B cell (primary cell): ENCODE results near the gene OR7A10. TPM values are rescaled to one million over a fixed set of nuclear protein-coding genes. Genes with fewer than 3 reads are reported as not detected.

Experiments used
- ATAC-seq: fragments of 200-7000 bp; cut with Tn5 transposase; one replicate; pipeline ENCODE4 v1.10.0; 2021; ENCODE audit warnings: low read depth, mild to moderate bottlenecking, moderate number of reproducible peaks, moderate library complexity
- CTCF ChIA-PET: fragments of 350-600 bp; sonication (Branson Sonifier 250); formaldehyde crosslinking; loops from one replicate; lab custom pipeline; 2021; ENCODE audit warnings: antibody characterized with exemption, inconsistent platforms; lab: Charles Lee
- POLR2A ChIA-PET: fragments of 350-600 bp; sonication (Branson Sonifier 250); formaldehyde crosslinking; loops from one replicate; lab custom pipeline; 2021; ENCODE audit warnings: antibody characterized with exemption; lab: Charles Lee
- DNase-seq: peaks from one replicate; pipeline ENCODE4 v3.0.0; 2013
- H2AFZ ChIP-seq: 2 replicates; pipeline ENCODE4 v1.6.1; 2012; ENCODE audit warnings: mild to moderate bottlenecking, low read depth, low read length; ENCODE audit not compliant: insufficient read depth, poor library complexity, severe bottlenecking
- H3K27ac ChIP-seq, 2 donors: 1 replicate in 1 of 2; 2 replicates in 1 of 2; pipeline ENCODE4 v1.5.1; 2012 to 2013; ENCODE audit warnings: low read length in 2 of 2, mild to moderate bottlenecking in 2 of 2, moderate library complexity in 1 of 2
- H3K27me3 ChIP-seq, 4 experiments: fragments of 200-600 bp in 1 of 4; sonication (generic) in 1 of 4; replicated peaks in 1 of 4; 1 replicate in 2 of 4; 2 replicates in 2 of 4; pipeline versions ENCODE4 v1.6.1 to v1.7.0; 2013 to 2016; ENCODE audit warnings: low read length in 3 of 4, mild to moderate bottlenecking in 2 of 4, mixed read lengths in 1 of 4, moderate library complexity in 1 of 4; ENCODE audit not compliant: insufficient read depth in 4 of 4, control insufficient read depth in 3 of 4; ENCODE audit errors: control extremely low read depth in 1 of 4
- H3K36me3 ChIP-seq, 2 experiments: replicated peaks in 1 of 2; 1 replicate in 1 of 2; 2 replicates in 1 of 2; pipeline versions ENCODE4 v1.6.1 to v1.7.1; 2013; ENCODE audit warnings: low read length in 1 of 2; ENCODE audit not compliant: insufficient read depth in 2 of 2, control insufficient read depth in 1 of 2; ENCODE audit errors: control extremely low read depth in 1 of 2, extremely low read depth in 1 of 2
- H3K4me1 ChIP-seq, 2 donors: fragments of 200-600 bp in 1 of 2; sonication (generic) in 1 of 2; 1 replicate in 1 of 2; 2 replicates in 1 of 2; pipeline versions ENCODE4 v1.5.1 to v1.6.1; 2013 to 2017; ENCODE audit warnings: low read length in 2 of 2; ENCODE audit not compliant: control insufficient read depth in 2 of 2, insufficient read depth in 2 of 2
- H3K4me2 ChIP-seq: replicated peaks from 2 replicates; pipeline ENCODE3; 2012; ENCODE audit warnings: mild to moderate bottlenecking, low read depth, low read length; ENCODE audit not compliant: poor library complexity, severe bottlenecking
- H3K4me3 ChIP-seq, 5 experiments: fragments of 200-600 bp in 1 of 5; sonication (generic) in 1 of 5; 1 replicate in 3 of 5; 2 replicates in 2 of 5; pipeline versions ENCODE4 v1.5.1 to v1.7.0; 2011 to 2016; ENCODE audit warnings: low read length in 4 of 5, mild to moderate bottlenecking in 4 of 5, low read depth in 2 of 5, control low read depth in 1 of 5, moderate library complexity in 1 of 5; ENCODE audit not compliant: insufficient read depth in 1 of 5; ENCODE audit errors: control extremely low read depth in 1 of 5, extremely low read depth in 1 of 5
- H3K79me2 ChIP-seq: fragments of 200-600 bp; sonication (generic); one replicate; pipeline ENCODE4 v1.6.0; 2016; ENCODE audit warnings: low read length; ENCODE audit not compliant: control insufficient read depth, insufficient read depth
- H3K9ac ChIP-seq: fragments of 200-600 bp; sonication (generic); 2 replicates; pipeline ENCODE4 v1.6.1; 2017; ENCODE audit warnings: mild to moderate bottlenecking, low read length, moderate library complexity
- H3K9me3 ChIP-seq, 3 donors: one replicate each; pipeline versions ENCODE4 v1.6.1 to v1.7.1; 2013; ENCODE audit warnings: low read length in 2 of 3; ENCODE audit not compliant: control insufficient read depth in 2 of 3, insufficient read depth in 1 of 3; ENCODE audit errors: control extremely low read depth in 1 of 3
- H4K20me1 ChIP-seq: 2 replicates; pipeline ENCODE4 v1.6.0; 2012; ENCODE audit warnings: mild to moderate bottlenecking, low read length; ENCODE audit not compliant: insufficient read depth, control insufficient read depth, poor library complexity, severe bottlenecking
- H3K27ac Mint-ChIP-seq: one replicate; pipeline ENCODE4 v1.8.0; 2021; ENCODE audit warnings: mixed read lengths
- H3K27me3 Mint-ChIP-seq: one replicate; pipeline ENCODE4 v1.8.0; 2021; ENCODE audit warnings: mixed read lengths
- H3K4me1 Mint-ChIP-seq: one replicate; pipeline ENCODE4 v1.8.0; 2021; ENCODE audit warnings: mixed read lengths
- H3K4me3 Mint-ChIP-seq: one replicate; pipeline ENCODE4 v1.8.0; 2021; ENCODE audit warnings: mixed read lengths
- H3K9me3 Mint-ChIP-seq: one replicate; pipeline ENCODE4 v1.8.0; 2022; ENCODE audit warnings: mixed read lengths; ENCODE audit not compliant: insufficient read depth
- EZH2 ChIP-seq: IDR thresholded peaks from 2 replicates; pipeline ENCODE4 v1.6.1; 2012; ENCODE audit warnings: borderline replicate concordance, low read depth, mild to moderate bottlenecking, moderate library complexity, low read length; ENCODE audit not compliant: insufficient read depth, poor library complexity, severe bottlenecking
- WGBS: methylation state at CpG from one replicate; pipeline ENCODE4 v1.1.5; 2013; ENCODE audit warnings: missing lambda C conversion rate; ENCODE audit not compliant: insufficient coverage; 5-methylcytosine and 5-hydroxymethylcytosine counted together
- intact Hi-C: fragments of 100-400 bp; cut with micrococcal nuclease; formaldehyde crosslinking; loops from one replicate; pipeline ENCODE4 v1.10.0; 2022
- polyA plus RNA-seq: library from polyadenylated mRNA; depleted of rRNA; stranded (reverse); fragments of >200 nt; gene quantifications from 2 replicates; pipeline ENCODE4 v1.2.3, GENCODE V29; 2012
- total RNA-seq, 2 donors: library from RNA; stranded (reverse); fragments of 120-200 nt in 1 of 2; gene quantifications; 1 replicate in 1 of 2; 2 replicates in 1 of 2; pipeline versions ENCODE4 v1.2.3 to v1.2.4, GENCODE V29; 2013 to 2022
- TF ChIP-seq, protein P1 (sequence below): fragments of 200-600 bp; IDR thresholded peaks from one replicate; pipeline ENCODE4 v1.8.0; 2022; ENCODE audit warnings: antibody characterized with exemption, mild to moderate bottlenecking

The OR7A10 gene
- total and polyA plus RNA-seq, 2 donors (not counting 1 experiment from before 2014, with no cell fraction given), result not detected

DNA sequence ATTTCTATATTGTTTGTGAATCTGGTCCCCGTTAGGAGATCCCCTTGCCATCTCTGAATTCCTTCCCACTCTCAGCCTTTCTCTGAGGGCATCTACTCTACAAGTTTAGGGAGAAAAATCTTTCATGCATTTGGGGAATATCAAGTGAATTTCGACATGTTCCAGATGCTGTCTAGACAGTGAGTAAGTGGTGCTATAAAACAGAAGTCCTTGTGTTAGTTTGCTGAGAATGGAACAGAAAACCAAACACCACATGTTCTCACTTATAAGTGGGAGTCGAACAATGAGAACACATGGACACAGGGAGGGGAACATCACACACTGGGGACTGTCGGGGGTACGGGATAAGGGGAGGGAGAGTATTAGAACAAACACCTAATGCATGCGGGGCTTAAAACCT, 5.1 kb downstream of the OR7A10 start:
- H3K36me3 ChIP-seq, result no peaks in the 10 kb centered on the region
- intact Hi-C loops, result no loop called here
- H3K4me2 ChIP-seq, result no peak overlapping the region
- POLR2A ChIA-PET, result no interaction called here
- WGBS, result 83% methylated on average over 1 of the region's 6 CpGs
- H2AFZ ChIP-seq, result no peak overlapping the region
- no peaks in the 10 kb centered on the region for H3K27me3 ChIP-seq
- Mint-ChIP-seq H3K27ac (no peak overlapping the region), H3K27me3 (peaks cover 32% of the 10 kb centered on the region), H3K4me1 (no peaks in the 10 kb centered on the region), H3K4me3 (no peak overlapping the region), H3K9me3 (no peaks in the 10 kb centered on the region)
- no peak for ATAC-seq
- no peaks in the 10 kb centered on the region for H3K79me2 ChIP-seq
- CTCF ChIA-PET, result no interaction called here
- H3K4me3 ChIP-seq, result no peak overlapping the region
- no peaks in the 10 kb centered on the region for H3K4me1 ChIP-seq
- no peak for DNase-seq
- no peaks in the 10 kb centered on the region for H3K9me3 ChIP-seq
- no peak for TF ChIP-seq EZH2
- TF ChIP-seq, protein P1, sequence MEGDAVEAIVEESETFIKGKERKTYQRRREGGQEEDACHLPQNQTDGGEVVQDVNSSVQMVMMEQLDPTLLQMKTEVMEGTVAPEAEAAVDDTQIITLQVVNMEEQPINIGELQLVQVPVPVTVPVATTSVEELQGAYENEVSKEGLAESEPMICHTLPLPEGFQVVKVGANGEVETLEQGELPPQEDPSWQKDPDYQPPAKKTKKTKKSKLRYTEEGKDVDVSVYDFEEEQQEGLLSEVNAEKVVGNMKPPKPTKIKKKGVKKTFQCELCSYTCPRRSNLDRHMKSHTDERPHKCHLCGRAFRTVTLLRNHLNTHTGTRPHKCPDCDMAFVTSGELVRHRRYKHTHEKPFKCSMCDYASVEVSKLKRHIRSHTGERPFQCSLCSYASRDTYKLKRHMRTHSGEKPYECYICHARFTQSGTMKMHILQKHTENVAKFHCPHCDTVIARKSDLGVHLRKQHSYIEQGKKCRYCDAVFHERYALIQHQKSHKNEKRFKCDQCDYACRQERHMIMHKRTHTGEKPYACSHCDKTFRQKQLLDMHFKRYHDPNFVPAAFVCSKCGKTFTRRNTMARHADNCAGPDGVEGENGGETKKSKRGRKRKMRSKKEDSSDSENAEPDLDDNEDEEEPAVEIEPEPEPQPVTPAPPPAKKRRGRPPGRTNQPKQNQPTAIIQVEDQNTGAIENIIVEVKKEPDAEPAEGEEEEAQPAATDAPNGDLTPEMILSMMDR, result no peak
- no peak overlapping the region for H3K9ac ChIP-seq
- no peaks in the 10 kb centered on the region for H4K20me1 ChIP-seq
- H3K27ac ChIP-seq, result no peak overlapping the region

DNA sequence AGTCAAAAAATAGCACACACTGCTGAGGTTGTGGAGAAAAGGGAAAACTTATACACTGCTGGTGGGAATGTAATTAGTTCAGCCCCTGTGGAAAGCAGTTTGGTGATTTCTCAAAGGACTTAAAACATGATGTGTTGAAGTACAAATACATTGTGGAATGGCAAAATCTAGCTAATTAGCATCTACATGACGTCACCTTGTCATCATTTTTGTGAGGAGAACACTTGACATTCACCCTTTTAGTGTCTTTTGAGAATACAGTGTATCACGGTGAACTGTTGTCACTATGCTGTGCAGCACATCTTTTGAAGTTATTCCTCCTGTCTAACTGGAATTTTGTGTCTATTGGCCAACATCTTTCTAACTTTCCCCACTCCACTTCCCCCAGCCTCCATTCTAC, 5.6 kb downstream of the OR7A10 start:
- no peaks in the 10 kb centered on the region for H3K36me3 ChIP-seq
- H3K4me3 ChIP-seq, result no peak overlapping the region
- no peaks in the 10 kb centered on the region for H3K9me3 Mint-ChIP-seq
- H3K27ac Mint-ChIP-seq, result no peak overlapping the region
- no peaks in the 10 kb centered on the region for H4K20me1 ChIP-seq
- TF ChIP-seq, protein P1, result no peak
- no peak for TF ChIP-seq EZH2
- H3K4me1 Mint-ChIP-seq, result no peaks in the 10 kb centered on the region
- ChIA-PET POLR2A (no interaction called here), CTCF (no interaction called here)
- ATAC-seq (no peak), DNase-seq (no peak)
- H3K4me1 ChIP-seq, result no peaks in the 10 kb centered on the region
- H3K9me3 ChIP-seq, result no peaks in the 10 kb centered on the region
- no peak overlapping the region for H2AFZ ChIP-seq
- H3K27ac ChIP-seq, result no peak overlapping the region
- H3K27me3 Mint-ChIP-seq, result peaks cover 28% of the 10 kb centered on the region
- intact Hi-C loops, result no loop called here
- H3K4me2 ChIP-seq, result no peak overlapping the region
- H3K9ac ChIP-seq, result no peak overlapping the region
- no peak overlapping the region for H3K4me3 Mint-ChIP-seq
- no peaks in the 10 kb centered on the region for H3K79me2 ChIP-seq
- H3K27me3 ChIP-seq, result no peaks in the 10 kb centered on the region
- WGBS, result no CpG with 5 or more reads among the region's 2 CpGs
